ENCODE data around the gene UBE2E2.
A peak's percentile ranks its signal among the peaks of the same experiment; 100 is the strongest.

UBE2E2 gene

DNA sequence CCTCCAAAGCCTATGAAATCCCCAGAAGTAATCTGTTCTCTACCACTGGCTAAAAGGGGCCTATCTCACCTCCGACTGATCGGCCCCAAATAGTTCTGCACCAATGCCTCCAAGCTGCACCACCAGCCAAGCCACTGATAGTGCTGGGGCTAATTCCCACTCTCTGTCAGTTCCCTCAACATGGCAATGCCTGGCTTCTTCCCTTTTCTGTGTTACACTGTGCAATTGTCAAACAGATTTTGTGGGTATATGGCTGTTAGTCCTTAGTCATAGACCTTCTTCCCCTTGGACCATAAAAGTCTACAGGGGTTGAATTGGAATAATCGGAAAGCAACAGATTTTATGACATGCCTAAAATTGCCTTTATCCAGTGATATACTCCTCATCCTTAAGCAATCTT, 9.3 kb upstream of the UBE2E2 start:
- DNase-seq (ENCODE audit: low spot score), result no peak

- no peak for DNase-seq (ENCODE audit: low spot score)
These were observed 4.3 kb upstream of the UBE2E2 start for GRCh38 chr3:23198801-23199200.

DNA sequence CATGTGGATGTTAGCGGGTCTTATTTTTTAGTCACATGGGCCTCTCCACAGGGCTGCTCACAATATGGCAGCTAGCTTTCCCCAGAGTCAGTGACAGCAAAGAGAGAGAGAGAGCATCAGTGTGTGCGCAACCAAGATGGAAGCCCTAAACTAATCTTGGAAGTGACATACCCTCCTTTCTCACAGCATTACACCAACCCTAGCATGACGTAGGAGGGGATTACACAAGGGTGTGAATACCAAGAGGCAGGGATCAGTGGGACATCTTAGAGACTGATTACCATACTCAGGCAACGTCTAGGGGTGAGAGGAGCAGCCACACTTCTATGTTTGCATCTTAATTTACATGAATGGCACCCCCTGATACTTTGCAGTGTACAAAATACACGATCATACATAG, 3.5 kb upstream of the UBE2E2 start:
- DNase-seq (ENCODE audit: low spot score), result no peak

GRCh38 chr3:23201154-23201838, 1.8 kb upstream of the UBE2E2 start:
- no peak for DNase-seq (ENCODE audit: low spot score)

GRCh38 chr3:23202203-23202920, 765 bp upstream of the UBE2E2 start:
- DNase-seq (ENCODE audit: low spot score), result peak; percentile 15

DNA sequence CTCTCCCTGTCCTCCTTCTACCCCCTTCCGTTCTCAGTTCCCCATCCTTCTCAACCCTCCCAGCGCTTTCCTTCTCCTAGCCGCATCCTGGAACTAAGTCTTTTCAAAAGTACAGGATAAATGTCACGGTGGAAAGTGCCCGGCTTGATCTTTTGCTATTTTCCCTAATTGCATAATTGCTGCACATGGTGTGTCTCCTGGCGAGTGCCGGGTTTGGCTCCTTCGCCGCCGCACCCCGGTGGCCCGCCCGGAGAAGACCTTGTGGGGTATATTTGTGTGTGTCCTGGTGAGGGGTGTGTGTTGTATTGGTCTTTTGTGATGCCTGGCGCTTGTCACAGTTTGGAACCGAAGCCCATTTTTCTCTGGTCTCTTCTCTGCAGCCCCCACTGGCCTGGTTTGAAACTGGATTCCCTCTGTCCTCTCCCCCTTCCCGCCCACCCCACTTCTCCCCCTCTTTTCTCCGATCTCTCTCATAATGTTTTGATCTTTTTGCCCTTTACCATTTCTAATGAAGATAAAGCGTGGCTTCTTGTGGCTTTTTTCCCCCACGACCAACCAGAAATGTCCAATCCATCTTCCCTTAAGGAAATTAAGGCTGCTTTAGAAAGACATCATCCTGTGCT, 692 bp downstream of the UBE2E2 start:
- DNase-seq (ENCODE audit: low spot score), result peak; percentile 22

- no peak for DNase-seq (ENCODE audit: low spot score)
These were observed 3.2 kb downstream of the UBE2E2 start for GRCh38 chr3:23206366-23206765.

- no peak for DNase-seq (ENCODE audit: low spot score)
These were observed 6.0 kb downstream of the UBE2E2 start for GRCh38 chr3:23209103-23209502.

- no peak for DNase-seq (ENCODE audit: low spot score)
These were observed 6.8 kb downstream of the UBE2E2 start for GRCh38 chr3:23209747-23210487.

- no peak for DNase-seq (ENCODE audit: low spot score)
These were observed 10.7 kb downstream of the UBE2E2 start for GRCh38 chr3:23213813-23214212.

GRCh38 chr3:23217872-23218554, 14.9 kb downstream of the UBE2E2 start:
- DNase-seq (ENCODE audit: low spot score), result peak; percentile 57

DNA sequence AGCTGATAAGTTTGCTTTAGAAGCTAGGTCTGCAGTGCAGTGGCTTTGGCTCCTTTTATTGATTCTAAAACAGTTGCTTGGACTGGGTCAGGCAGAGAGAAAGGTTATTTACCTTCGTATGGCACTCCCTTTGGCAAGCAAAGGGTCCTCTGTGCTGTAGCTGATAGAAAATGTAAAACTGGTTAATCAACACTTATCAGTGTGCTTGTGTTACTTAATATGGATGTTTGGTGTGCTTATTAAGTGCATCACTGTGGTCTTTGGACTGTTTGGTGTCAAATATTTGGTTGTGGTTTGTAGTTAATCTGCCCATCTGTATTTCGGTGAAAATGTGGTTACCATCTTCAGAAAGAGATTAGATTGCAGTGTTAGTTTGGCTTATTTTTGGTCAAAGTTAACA, 16.0 kb downstream of the UBE2E2 start:
- peak; percentile 36 for DNase-seq (ENCODE audit: low spot score)

GRCh38 chr3:23219552-23219951, 16.4 kb downstream of the UBE2E2 start:
- no peak for DNase-seq (ENCODE audit: low spot score)

- no peak for DNase-seq (ENCODE audit: low spot score)
These were observed 18.0 kb downstream of the UBE2E2 start for GRCh38 chr3:23221136-23221535.

DNA sequence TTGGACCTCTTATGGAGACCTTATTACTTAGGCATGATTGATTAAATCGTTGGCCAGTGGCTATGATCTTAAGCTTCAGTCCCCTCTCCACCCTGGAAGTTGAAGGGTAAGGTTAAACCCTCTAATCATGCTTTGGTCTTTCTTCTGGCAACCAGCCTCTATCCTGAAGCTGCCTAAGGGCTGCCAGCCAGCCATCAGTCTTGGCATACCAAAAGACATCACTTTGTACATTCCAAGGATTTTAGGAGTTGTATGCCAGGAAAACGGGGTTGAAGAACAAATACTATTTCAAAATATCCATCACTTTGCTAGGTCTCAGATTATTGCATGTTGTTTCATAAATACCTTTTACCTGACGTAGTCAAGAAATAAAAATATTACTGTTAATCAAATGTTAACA, 28.9 kb downstream of the UBE2E2 start:
- no peak for DNase-seq (ENCODE audit: low spot score)

GRCh38 chr3:23232854-23233253, 29.7 kb downstream of the UBE2E2 start:
- DNase-seq (ENCODE audit: low spot score), result no peak

DNA sequence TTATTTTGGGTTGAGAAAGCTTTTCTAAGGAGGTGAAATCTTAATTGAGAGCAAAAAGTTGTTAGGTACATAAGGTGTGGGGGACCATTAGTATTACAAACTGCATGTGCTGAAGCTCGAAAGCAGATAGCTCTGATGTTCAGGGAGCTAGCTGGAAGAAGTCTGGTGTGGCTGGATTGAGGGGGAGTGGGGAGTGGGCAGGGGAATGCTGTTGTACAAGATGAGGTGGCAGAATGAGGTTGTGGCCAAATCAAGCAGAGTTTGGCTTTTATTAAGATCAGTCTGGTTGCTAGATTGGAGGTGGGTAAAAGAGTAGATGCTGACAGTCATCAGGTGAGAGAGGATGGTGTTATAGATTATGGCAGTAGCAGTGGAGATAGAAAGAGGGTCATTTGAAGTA, 32.1 kb downstream of the UBE2E2 start:
- no peak for DNase-seq (ENCODE audit: low spot score)

GRCh38 chr3:23236890-23237289, 33.8 kb downstream of the UBE2E2 start:
- no peak for DNase-seq (ENCODE audit: low spot score)

DNA sequence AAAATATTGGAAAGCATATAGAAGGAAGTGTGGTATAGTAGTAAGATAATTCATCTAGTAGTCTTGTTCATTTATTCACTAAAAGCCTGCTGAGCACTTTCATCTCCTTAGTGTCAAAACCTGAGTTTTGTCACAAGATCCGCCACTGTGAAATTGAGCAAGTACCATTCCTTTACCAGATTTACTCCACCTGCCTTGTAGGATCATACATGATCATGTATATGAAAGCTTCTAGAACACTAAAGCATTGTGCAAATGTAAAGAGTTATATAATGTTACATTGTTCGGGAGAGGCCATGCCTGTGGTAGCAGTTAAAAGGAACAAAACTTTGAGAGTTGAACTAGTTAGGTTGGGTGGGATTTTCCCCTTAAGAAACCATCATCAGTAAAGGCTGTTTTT, 35.0 kb downstream of the UBE2E2 start:
- no peak for DNase-seq (ENCODE audit: low spot score)

DNA sequence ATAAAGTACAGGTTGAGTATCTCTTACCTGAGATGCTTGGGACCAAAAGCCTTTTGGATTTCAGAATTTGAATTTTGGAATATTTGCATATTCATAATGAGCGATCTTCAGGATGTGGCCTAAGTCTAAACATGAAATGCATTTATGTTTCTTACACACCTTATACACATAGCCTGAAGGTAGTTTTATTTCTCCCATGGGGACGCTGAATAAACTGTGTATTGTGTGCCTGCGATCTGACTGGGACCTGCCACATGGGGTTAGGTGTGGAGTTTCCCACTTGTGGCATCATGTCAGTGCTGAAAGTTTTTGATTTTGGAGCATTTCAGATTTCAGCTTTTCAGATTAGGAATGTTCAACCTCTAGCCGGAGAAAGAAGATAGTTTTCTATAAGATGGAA, 35.5 kb downstream of the UBE2E2 start:
- DNase-seq (ENCODE audit: low spot score), result no peak

DNA sequence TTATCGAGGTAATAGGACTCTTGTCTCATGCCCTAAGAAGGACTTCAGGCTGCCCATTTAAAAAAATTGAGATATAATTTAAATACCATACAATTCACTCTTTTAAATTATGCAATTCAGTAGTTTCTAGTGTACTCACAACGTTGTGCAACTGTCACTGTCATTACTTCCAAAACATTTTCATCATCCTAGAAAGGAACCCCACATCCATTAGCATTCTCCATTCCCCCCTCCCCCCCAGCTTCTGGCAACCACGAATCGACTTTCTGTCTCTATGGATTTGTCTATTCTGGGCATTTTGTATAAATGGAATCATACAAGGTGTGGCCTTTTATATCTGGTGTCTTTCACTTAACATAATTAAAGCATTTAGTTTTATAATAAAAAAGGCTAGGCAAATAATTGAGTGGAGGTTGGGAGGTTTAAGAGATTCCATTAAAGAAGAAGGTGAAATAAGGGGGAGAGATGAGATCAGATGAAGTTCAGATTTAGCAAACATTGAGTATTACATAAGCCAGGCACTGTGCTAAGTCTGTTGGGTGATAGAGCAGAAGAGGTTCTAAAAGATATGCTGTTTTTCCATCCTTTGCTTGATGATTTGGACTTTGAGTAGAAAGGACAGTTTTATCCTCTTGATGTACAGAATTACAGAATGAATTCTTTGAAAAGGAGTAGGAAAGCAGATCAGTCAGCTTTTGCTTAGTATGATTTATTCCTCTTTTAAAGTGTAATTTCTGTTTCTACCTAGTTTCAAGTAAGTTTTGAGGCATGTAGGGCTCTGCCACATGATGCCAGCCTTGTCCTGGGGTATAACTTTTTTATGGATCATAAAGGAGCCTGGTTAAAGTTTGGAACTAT, 36.3 kb downstream of the UBE2E2 start:
- DNase-seq (ENCODE audit: low spot score), result no peak

Data from kidney tubule cell (primary cell).